Measurements from ENCODE around the gene ANAPC13.

ANAPC13 gene

GRCh38 chr3:134505485-134505884, 19.7 kb upstream of the ANAPC13 start:
- DNase-seq (ENCODE audit: extremely low read depth, insufficient read length), result no peak
- no peaks in the 10 kb centered on the region for H3K27me3 ChIP-seq (replicated peaks; ENCODE audit: control insufficient read depth, insufficient read depth, low read length)
- peaks cover 5% of the 10 kb centered on the region for H3K36me3 ChIP-seq (ENCODE audit: control insufficient read depth, insufficient read depth, low read length)
- no peak overlapping the region for H3K4me3 ChIP-seq (replicated peaks; ENCODE audit: low read depth, low read length)
- no peak for TF ChIP-seq CTCF (IDR thresholded peaks at IDR 0.05; ENCODE audit: insufficient read depth, low read length, poor library complexity, severe bottlenecking)

- DNase-seq (ENCODE audit: extremely low read depth, insufficient read length), result no peak
- TF ChIP-seq CTCF (IDR thresholded peaks at IDR 0.05; ENCODE audit: insufficient read depth, low read length, poor library complexity, severe bottlenecking), result no peak
- H3K36me3 ChIP-seq (ENCODE audit: control insufficient read depth, insufficient read depth, low read length), result peaks cover 3% of the 10 kb centered on the region
- H3K27me3 ChIP-seq (replicated peaks; ENCODE audit: control insufficient read depth, insufficient read depth, low read length), result no peaks in the 10 kb centered on the region
- no peak overlapping the region for H3K4me3 ChIP-seq (replicated peaks; ENCODE audit: low read depth, low read length)
These were observed 18.3 kb upstream of the ANAPC13 start for GRCh38 chr3:134504132-134504531.

GRCh38 chr3:134503266-134503665, 17.5 kb upstream of the ANAPC13 start:
- DNase-seq (ENCODE audit: extremely low read depth, insufficient read length), result no peak
- H3K27me3 ChIP-seq (replicated peaks; ENCODE audit: control insufficient read depth, insufficient read depth, low read length), result no peaks in the 10 kb centered on the region
- TF ChIP-seq CTCF (IDR thresholded peaks at IDR 0.05; ENCODE audit: insufficient read depth, low read length, poor library complexity, severe bottlenecking), result no peak
- H3K36me3 ChIP-seq (ENCODE audit: control insufficient read depth, insufficient read depth, low read length), result peaks cover 3% of the 10 kb centered on the region
- H3K4me3 ChIP-seq (replicated peaks; ENCODE audit: low read depth, low read length), result no peak overlapping the region

GRCh38 chr3:134496471-134497071, 10.8 kb upstream of the ANAPC13 start:
- no peaks in the 10 kb centered on the region; the same call in 1 of the 2 replicates for H3K36me3 ChIP-seq (ENCODE audit: control insufficient read depth, insufficient read depth, low read length)
- TF ChIP-seq CTCF (IDR thresholded peaks at IDR 0.05; ENCODE audit: insufficient read depth, low read length, poor library complexity, severe bottlenecking), result no peak
- H3K4me3 ChIP-seq (replicated peaks; ENCODE audit: low read depth, low read length), result no peak overlapping the region
- H3K27me3 ChIP-seq (replicated peaks; ENCODE audit: control insufficient read depth, insufficient read depth, low read length), result no peaks in the 10 kb centered on the region
- no peak for DNase-seq (ENCODE audit: extremely low read depth, insufficient read length)

- no peak for TF ChIP-seq CTCF (IDR thresholded peaks at IDR 0.05; ENCODE audit: insufficient read depth, low read length, poor library complexity, severe bottlenecking)
These were observed 10.2 kb upstream of the ANAPC13 start for GRCh38 chr3:134495980-134496379.

GRCh38 chr3:134494495-134494894, 8.7 kb upstream of the ANAPC13 start:
- no peaks in the 10 kb centered on the region; the same call in 1 of the 2 replicates for H3K36me3 ChIP-seq (ENCODE audit: control insufficient read depth, insufficient read depth, low read length)
- no peaks in the 10 kb centered on the region for H3K27me3 ChIP-seq (replicated peaks; ENCODE audit: control insufficient read depth, insufficient read depth, low read length)
- no peak overlapping the region for H3K4me3 ChIP-seq (replicated peaks; ENCODE audit: low read depth, low read length)
- TF ChIP-seq CTCF (IDR thresholded peaks at IDR 0.05; ENCODE audit: insufficient read depth, low read length, poor library complexity, severe bottlenecking), result no peak
- DNase-seq (ENCODE audit: extremely low read depth, insufficient read length), result no peak

More at GRCh38 chr3:134495980-134496379, 10.2 kb upstream of the ANAPC13 start:
- DNase-seq (ENCODE audit: extremely low read depth, insufficient read length), result no peak
- no peaks in the 10 kb centered on the region; the same call in 1 of the 2 replicates for H3K36me3 ChIP-seq (ENCODE audit: control insufficient read depth, insufficient read depth, low read length)
- H3K4me3 ChIP-seq (replicated peaks; ENCODE audit: low read depth, low read length), result no peak overlapping the region
- H3K27me3 ChIP-seq (replicated peaks; ENCODE audit: control insufficient read depth, insufficient read depth, low read length), result no peaks in the 10 kb centered on the region
